GM23248 (cell line): ENCODE results near the gene MLST8.

Experiments
- EZH2 ChIP-seq: fragments of 200-600 bp; sonication (generic); IDR thresholded peaks from 2 replicates; pipeline ENCODE4 v1.6.1; 2018; ENCODE audit warnings: antibody characterized with exemption, mild to moderate bottlenecking; ENCODE audit not compliant: insufficient read depth, poor library complexity, severe bottlenecking
- EZH2phosphoT487 ChIP-seq: fragments of 200-600 bp; sonication (generic); IDR thresholded peaks from 2 replicates; pipeline ENCODE4 v1.6.1; 2018; ENCODE audit warnings: antibody characterized with exemption, moderate library complexity, mild to moderate bottlenecking, low read depth; ENCODE audit not compliant: insufficient read depth

DNA sequence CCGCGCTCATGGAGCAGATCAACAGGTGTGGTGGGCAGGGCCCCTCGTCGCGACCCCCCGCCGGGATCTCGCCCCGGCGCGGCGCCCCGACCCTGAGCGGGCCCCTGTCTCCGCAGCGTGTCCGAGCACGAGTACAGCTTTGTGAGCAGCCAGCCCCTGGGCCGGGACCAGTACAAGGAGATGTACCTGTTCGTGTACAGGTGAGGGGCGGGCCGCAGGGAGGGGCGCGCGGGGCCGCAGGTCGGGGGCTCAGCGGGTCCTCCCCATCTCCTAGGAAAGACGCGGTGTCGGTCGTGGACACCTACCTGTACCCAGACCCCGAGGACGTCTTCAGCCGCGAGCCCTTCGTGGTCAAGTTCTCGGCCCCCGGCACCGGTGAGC lies 31.8 kb downstream of the MLST8 start:
- TF ChIP-seq EZH2phosphoT487 (no peak), EZH2 (no peak)
